ENCODE results near the gene GREB1L.

DNA sequence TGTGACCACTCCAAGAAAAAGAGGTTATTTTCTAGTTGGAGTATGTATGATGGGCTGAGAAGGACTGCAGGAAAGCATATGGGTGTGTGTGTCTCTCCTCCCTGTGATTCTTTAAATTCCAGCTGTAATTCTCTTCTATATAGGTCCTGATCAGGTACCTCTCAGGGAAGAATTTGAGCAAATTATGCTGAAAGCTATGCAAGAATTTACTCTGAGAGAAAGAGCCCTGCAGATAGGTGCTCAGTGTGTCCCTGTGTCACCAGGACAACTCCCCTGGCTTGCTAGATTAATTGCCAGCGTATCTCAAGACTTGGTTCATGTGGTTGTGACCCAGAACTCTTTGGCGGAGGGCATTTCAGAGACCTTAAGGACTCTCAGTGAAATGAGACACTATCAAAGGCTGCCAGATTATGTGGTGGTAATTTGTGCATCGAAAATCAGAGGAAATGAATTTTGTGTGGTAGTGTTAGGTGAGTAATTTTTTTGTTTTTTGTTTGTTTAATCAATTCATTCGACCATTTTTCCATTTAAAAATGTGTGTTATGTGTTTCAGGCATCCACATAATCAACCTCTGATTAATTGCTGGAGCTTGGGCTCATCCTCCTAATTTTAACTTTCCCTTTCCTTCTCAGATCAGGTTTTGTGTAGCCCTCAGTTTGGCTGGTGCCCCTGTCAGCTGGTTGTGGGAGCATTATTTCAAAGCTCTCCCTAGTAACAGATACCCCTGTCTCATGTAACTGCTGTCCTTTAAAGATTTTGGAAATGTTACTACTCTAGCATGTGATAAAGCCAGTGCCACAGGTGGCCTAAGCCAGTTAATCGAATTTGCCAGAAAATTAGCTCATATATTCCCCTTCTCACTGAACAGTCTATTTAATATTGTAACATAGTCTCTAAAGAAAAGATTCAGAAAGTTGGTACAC is 207.6 kb downstream of the GREB1L start:
- TF ChIP-seq, protein P1, sequence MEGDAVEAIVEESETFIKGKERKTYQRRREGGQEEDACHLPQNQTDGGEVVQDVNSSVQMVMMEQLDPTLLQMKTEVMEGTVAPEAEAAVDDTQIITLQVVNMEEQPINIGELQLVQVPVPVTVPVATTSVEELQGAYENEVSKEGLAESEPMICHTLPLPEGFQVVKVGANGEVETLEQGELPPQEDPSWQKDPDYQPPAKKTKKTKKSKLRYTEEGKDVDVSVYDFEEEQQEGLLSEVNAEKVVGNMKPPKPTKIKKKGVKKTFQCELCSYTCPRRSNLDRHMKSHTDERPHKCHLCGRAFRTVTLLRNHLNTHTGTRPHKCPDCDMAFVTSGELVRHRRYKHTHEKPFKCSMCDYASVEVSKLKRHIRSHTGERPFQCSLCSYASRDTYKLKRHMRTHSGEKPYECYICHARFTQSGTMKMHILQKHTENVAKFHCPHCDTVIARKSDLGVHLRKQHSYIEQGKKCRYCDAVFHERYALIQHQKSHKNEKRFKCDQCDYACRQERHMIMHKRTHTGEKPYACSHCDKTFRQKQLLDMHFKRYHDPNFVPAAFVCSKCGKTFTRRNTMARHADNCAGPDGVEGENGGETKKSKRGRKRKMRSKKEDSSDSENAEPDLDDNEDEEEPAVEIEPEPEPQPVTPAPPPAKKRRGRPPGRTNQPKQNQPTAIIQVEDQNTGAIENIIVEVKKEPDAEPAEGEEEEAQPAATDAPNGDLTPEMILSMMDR (conservative IDR thresholded peaks at IDR 0.05; ENCODE audit: low read length): no peak
- TF ChIP-seq EZH2phosphoT487 (IDR thresholded peaks at IDR 0.05; ENCODE audit: borderline replicate concordance, low read depth, low read length): no peak
